SHP77 (cell line): ENCODE measurements around the gene GUCY1A1.

Source experiments
- DNase-seq, 2 experiments: peaks; one replicate each; lab custom pipeline; 2025; lab: John Stamatoyannopoulos, UW

The GUCY1A1 gene

GRCh38 chr4:155693015-155693663 lies 26.5 kb downstream of the GUCY1A1 start:
- no peak for DNase-seq

GRCh38 chr4:155694100-155694785 lies 27.6 kb downstream of the GUCY1A1 start:
- DNase-seq: no peak

- DNase-seq: no peak
Observed at GRCh38 chr4:155696226-155696625, 29.6 kb downstream of the GUCY1A1 start.

GRCh38 chr4:155696726-155697125 lies 30.1 kb downstream of the GUCY1A1 start:
- DNase-seq: no peak

GRCh38 chr4:155701827-155702226 lies 35.2 kb downstream of the GUCY1A1 start:
- DNase-seq: no peak

- DNase-seq: no peak
Observed at GRCh38 chr4:155703486-155704247, 37.0 kb downstream of the GUCY1A1 start.

- no peak for DNase-seq
Observed at GRCh38 chr4:155704841-155705404, 38.3 kb downstream of the GUCY1A1 start.

GRCh38 chr4:155705664-155706063 lies 39.0 kb downstream of the GUCY1A1 start:
- no peak for DNase-seq

GRCh38 chr4:155706147-155706546 lies 39.5 kb downstream of the GUCY1A1 start:
- DNase-seq: no peak

GRCh38 chr4:155707251-155707650 lies 40.6 kb downstream of the GUCY1A1 start:
- DNase-seq: no peak

- no peak for DNase-seq
Observed at GRCh38 chr4:155708782-155709181, 42.1 kb downstream of the GUCY1A1 start.

- no peak for DNase-seq
Observed at GRCh38 chr4:155709918-155710317, 43.3 kb downstream of the GUCY1A1 start.

GRCh38 chr4:155711556-155711955 lies 44.9 kb downstream of the GUCY1A1 start:
- DNase-seq: no peak

- no peak for DNase-seq
Observed at GRCh38 chr4:155712846-155713245, 46.2 kb downstream of the GUCY1A1 start.

- DNase-seq: no peak
Observed at GRCh38 chr4:155713911-155714310, 47.3 kb downstream of the GUCY1A1 start.

- DNase-seq: no peak
Observed at GRCh38 chr4:155722336-155722735, 55.7 kb downstream of the GUCY1A1 start.

- no peak for DNase-seq
Observed at GRCh38 chr4:155722816-155723499, 56.3 kb downstream of the GUCY1A1 start.

GRCh38 chr4:155724731-155725130 lies 58.1 kb downstream of the GUCY1A1 start:
- no peak for DNase-seq

GRCh38 chr4:155734065-155734464 lies 67.4 kb downstream of the GUCY1A1 start:
- DNase-seq: no peak

- DNase-seq: no peak
Observed at GRCh38 chr4:155734951-155735350, 68.3 kb downstream of the GUCY1A1 start.

- no peak for DNase-seq
Observed at GRCh38 chr4:155735496-155735895, 68.8 kb downstream of the GUCY1A1 start.

GRCh38 chr4:155738548-155738947 lies 71.9 kb downstream of the GUCY1A1 start:
- no peak for DNase-seq
